Natural killer cell (primary cell): ENCODE measurements around the gene BMPR1A. TPM values are rescaled to one million over a fixed set of nuclear protein-coding genes. Genes with fewer than 3 reads are reported as not detected.
A peak's percentile ranks its signal among the peaks of the same experiment; 100 is the strongest.

Source experiments
- ATAC-seq, 3 donors: fragments of 150-1000 bp in 2 of 3; fragments of 200-7000 bp in 1 of 3; cut with Tn5 transposase; 1 replicate in 1 of 3; 2 replicates in 2 of 3; pipeline ENCODE4 v1.10.0; 2021; ENCODE audit warnings: mild to moderate bottlenecking in 2 of 3, moderate library complexity in 2 of 3
- DNase-seq, 2 donors: peaks; one replicate each; pipeline versions ENCODE4 v3.0.0 to v3.0.0-alpha.2; 2013 to 2021; ENCODE audit warnings: mixed read lengths in 1 of 2
- H3K27ac ChIP-seq: one replicate; pipeline ENCODE4 v1.5.1; 2013; ENCODE audit warnings: mild to moderate bottlenecking, low read length
- H3K27me3 ChIP-seq: one replicate; pipeline ENCODE4 v1.6.1; 2013; ENCODE audit warnings: low read length; ENCODE audit not compliant: control insufficient read depth, insufficient read depth
- H3K36me3 ChIP-seq: one replicate; pipeline ENCODE4 v1.6.1; 2013; ENCODE audit warnings: low read length; ENCODE audit not compliant: control insufficient read depth, insufficient read depth
- H3K4me1 ChIP-seq: one replicate; pipeline ENCODE4 v1.6.1; 2013; ENCODE audit warnings: low read length; ENCODE audit not compliant: control insufficient read depth, insufficient read depth
- H3K4me3 ChIP-seq: one replicate; pipeline ENCODE4 v1.5.1; 2013; ENCODE audit warnings: low read length
- H3K9me3 ChIP-seq: one replicate; pipeline ENCODE4 v1.6.1; 2013; ENCODE audit warnings: low read length; ENCODE audit not compliant: control insufficient read depth, insufficient read depth
- H3K27ac Mint-ChIP-seq, 2 donors: one replicate each; pipeline ENCODE4 v1.8.0; 2022; ENCODE audit warnings: mild to moderate bottlenecking in 2 of 2, mixed read lengths in 2 of 2, moderate library complexity in 1 of 2
- H3K27me3 Mint-ChIP-seq, 2 donors: one replicate each; pipeline ENCODE4 v1.8.0; 2022; ENCODE audit warnings: low read depth in 2 of 2, mixed read lengths in 2 of 2
- H3K36me3 Mint-ChIP-seq: one replicate; pipeline ENCODE4 v1.8.0; 2022; ENCODE audit warnings: mixed read lengths
- H3K4me1 Mint-ChIP-seq, 2 donors: one replicate each; pipeline ENCODE4 v1.8.0; 2022; ENCODE audit warnings: mixed read lengths in 2 of 2
- H3K4me3 Mint-ChIP-seq: one replicate; pipeline ENCODE4 v1.8.0; 2022; ENCODE audit warnings: mild to moderate bottlenecking, moderate library complexity, mixed read lengths
- H3K9me3 Mint-ChIP-seq, 2 donors: one replicate each; pipeline ENCODE4 v1.8.0; 2022; ENCODE audit warnings: mixed read lengths in 2 of 2
- WGBS: methylation state at CpG from one replicate; pipeline ENCODE4 v1.1.7; 2013; ENCODE audit warnings: missing lambda C conversion rate; ENCODE audit not compliant: insufficient coverage; 5-methylcytosine and 5-hydroxymethylcytosine counted together
- intact Hi-C: fragments of 100-400 bp; cut with micrococcal nuclease; formaldehyde crosslinking; loops from one replicate; pipeline ENCODE4 v1.14.2; 2022
- total RNA-seq, 4 donors: library from RNA; stranded (reverse); fragments of 120-200 nt in 1 of 4; gene quantifications; one replicate each; pipeline versions ENCODE4 v1.2.3 to v1.2.4, GENCODE V29; 2013 to 2022
- TF ChIP-seq, protein P1 (sequence below): fragments of 200-600 bp; IDR thresholded peaks from one replicate; pipeline ENCODE4 v1.8.0; 2022; ENCODE audit warnings: antibody characterized with exemption

The BMPR1A gene
- total RNA-seq, 3 donors from 2014 or later (not counting 1 experiment from before 2014, with no cell fraction given): 5.5 to 8.1 (median 7.7) TPM

DNA sequence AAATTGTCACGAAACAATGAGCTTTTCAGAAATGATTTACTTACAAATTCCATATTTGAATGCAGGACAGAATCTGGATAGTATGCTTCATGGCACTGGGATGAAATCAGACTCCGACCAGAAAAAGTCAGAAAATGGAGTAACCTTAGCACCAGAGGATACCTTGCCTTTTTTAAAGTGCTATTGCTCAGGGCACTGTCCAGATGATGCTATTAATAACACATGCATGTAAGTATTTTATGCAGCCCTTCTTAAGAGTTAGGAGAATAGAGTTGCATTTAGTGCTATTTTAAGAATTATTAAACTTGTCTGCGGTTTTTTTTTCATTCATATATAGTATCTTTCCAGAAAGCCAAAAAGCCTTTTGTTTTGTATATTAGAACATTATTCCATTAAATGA, 133.6 kb downstream of the BMPR1A start:
- Histone ChIP-seq H3K27ac (no peak overlapping the region), H3K9me3 (no peaks in the 10 kb centered on the region), H3K36me3 (no peaks in the 10 kb centered on the region), H3K4me3 (no peak overlapping the region), H3K27me3 (no peaks in the 10 kb centered on the region), H3K4me1 (no peaks in the 10 kb centered on the region)
- no peak for ATAC-seq
- H3K9me3 Mint-ChIP-seq: no peaks in the 10 kb centered on the region
- no peak overlapping the region for H3K27ac Mint-ChIP-seq
- intact Hi-C loops: no loop called here
- 89% methylated on average over 2 of the region's 3 CpGs for WGBS
- H3K4me3 Mint-ChIP-seq: no peak overlapping the region
- TF ChIP-seq, protein P1, sequence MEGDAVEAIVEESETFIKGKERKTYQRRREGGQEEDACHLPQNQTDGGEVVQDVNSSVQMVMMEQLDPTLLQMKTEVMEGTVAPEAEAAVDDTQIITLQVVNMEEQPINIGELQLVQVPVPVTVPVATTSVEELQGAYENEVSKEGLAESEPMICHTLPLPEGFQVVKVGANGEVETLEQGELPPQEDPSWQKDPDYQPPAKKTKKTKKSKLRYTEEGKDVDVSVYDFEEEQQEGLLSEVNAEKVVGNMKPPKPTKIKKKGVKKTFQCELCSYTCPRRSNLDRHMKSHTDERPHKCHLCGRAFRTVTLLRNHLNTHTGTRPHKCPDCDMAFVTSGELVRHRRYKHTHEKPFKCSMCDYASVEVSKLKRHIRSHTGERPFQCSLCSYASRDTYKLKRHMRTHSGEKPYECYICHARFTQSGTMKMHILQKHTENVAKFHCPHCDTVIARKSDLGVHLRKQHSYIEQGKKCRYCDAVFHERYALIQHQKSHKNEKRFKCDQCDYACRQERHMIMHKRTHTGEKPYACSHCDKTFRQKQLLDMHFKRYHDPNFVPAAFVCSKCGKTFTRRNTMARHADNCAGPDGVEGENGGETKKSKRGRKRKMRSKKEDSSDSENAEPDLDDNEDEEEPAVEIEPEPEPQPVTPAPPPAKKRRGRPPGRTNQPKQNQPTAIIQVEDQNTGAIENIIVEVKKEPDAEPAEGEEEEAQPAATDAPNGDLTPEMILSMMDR: no peak
- H3K4me1 Mint-ChIP-seq: peaks cover 0 to 4% of the 10 kb centered on the region in 2 donors
- no peak for DNase-seq
- H3K27me3 Mint-ChIP-seq: no peaks in the 10 kb centered on the region
- H3K36me3 Mint-ChIP-seq: no peaks in the 10 kb centered on the region

DNA sequence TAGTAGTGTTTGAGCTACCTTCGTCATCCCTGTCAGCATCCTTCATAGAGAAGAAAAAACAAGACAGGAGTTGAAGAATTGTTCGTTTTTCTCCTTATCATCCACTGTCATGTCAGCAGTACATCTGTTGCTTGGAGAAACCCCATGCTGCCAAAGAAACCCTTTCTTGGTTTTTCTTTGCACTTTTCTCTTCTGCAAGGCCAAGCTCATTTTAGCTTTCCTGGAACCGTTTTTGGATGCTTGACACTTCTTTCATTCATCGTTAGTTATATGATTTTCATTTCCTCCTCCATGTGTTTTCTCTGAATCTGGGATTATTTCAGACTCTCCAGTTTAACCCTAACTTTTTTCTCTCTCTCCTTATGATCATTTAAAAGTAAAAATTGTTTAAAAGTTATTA, 142.1 kb downstream of the BMPR1A start:
- Mint-ChIP-seq H3K27ac (no peak overlapping the region), H3K4me3 (no peak overlapping the region), H3K27me3 (peaks cover 0 to 9% of the 10 kb centered on the region in 2 donors), H3K4me1 (peaks cover 0 to 10% of the 10 kb centered on the region in 2 donors), H3K36me3 (no peaks in the 10 kb centered on the region), H3K9me3 (no peaks in the 10 kb centered on the region)
- Histone ChIP-seq H3K36me3 (no peaks in the 10 kb centered on the region), H3K27ac (no peak overlapping the region), H3K4me1 (no peaks in the 10 kb centered on the region), H3K27me3 (no peaks in the 10 kb centered on the region), H3K4me3 (no peak overlapping the region), H3K9me3 (no peaks in the 10 kb centered on the region)
- WGBS: 82% methylated on average over 4 of the region's 4 CpGs
- ATAC-seq: no peak
- no peak for DNase-seq
- intact Hi-C loops: no loop called here
- TF ChIP-seq, protein P1: no peak

DNA sequence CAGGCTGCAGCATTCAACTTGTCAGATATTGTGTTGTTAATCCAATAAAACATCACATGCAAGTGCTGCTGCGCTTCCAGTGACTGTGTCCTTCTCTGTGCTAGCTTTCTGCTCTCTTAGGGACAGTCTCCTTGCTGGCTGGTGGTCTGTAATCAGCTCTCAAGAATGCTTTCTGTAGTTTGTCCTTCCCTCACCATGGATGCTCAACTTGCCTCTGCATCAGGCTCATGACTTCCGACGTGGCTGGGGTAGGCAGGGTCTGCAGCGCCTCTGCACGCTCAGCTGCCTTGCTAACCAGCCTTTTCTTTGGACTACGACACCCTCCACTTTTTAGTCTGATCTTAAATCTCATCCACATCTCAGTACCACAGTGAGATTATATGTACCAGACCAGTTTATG, 142.7 kb downstream of the BMPR1A start:
- Mint-ChIP-seq H3K4me1 (peaks cover 0 to 10% of the 10 kb centered on the region in 2 donors), H3K36me3 (no peaks in the 10 kb centered on the region), H3K27ac (no peak overlapping the region), H3K4me3 (no peak overlapping the region), H3K27me3 (peaks cover 0 to 9% of the 10 kb centered on the region in 2 donors), H3K9me3 (no peaks in the 10 kb centered on the region)
- Histone ChIP-seq H3K36me3 (no peaks in the 10 kb centered on the region), H3K4me3 (no peak overlapping the region), H3K4me1 (no peaks in the 10 kb centered on the region), H3K27me3 (no peaks in the 10 kb centered on the region), H3K27ac (no peak overlapping the region), H3K9me3 (no peaks in the 10 kb centered on the region)
- ATAC-seq: no peak
- TF ChIP-seq, protein P1: no peak
- DNase-seq: no peak
- 80% methylated on average over 6 of the region's 6 CpGs for WGBS
- intact Hi-C loops: loop anchor here (1.0 kb wide), 2 partner anchors 188 to 211 kb away; no protein-coding TSS in a partner anchor

DNA sequence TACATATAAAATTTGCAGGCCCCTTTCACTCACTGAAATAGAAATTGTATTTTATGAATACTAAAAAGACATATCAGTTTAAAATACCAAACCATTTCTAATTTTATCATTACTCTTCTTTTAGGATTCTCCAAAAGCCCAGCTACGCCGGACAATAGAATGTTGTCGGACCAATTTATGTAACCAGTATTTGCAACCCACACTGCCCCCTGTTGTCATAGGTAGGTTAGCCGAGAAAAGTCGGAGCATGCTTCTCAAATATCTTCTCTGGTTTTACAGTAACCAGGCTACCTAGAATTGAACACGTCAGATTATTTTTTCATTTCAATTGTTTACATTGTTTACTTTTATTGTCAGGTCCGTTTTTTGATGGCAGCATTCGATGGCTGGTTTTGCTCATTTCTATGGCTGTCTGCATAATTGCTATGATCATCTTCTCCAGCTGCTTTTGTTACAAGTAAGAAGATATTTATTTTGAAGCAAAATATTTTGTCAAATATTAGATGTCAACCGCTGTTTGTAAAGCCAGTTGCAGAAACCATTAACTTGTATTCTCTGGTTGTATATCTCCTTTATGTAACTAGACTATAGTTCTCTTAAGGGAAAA, 143.4 kb downstream of the BMPR1A start:
- Mint-ChIP-seq H3K27ac (no peak overlapping the region), H3K36me3 (no peaks in the 10 kb centered on the region), H3K9me3 (no peaks in the 10 kb centered on the region), H3K4me3 (no peak overlapping the region), H3K4me1 (peaks cover 0 to 10% of the 10 kb centered on the region in 2 donors), H3K27me3 (peaks cover 0 to 9% of the 10 kb centered on the region in 2 donors)
- no peaks in the 10 kb centered on the region for H3K27me3 ChIP-seq
- no peak overlapping the region for H3K4me3 ChIP-seq
- TF ChIP-seq, protein P1: peak; percentile 65
- H3K9me3 ChIP-seq: no peaks in the 10 kb centered on the region
- no peak overlapping the region for H3K27ac ChIP-seq
- peak in 1 of 3 donors; percentile 66 for ATAC-seq
- peak in 1 of 2 donors; percentile 69 for DNase-seq
- WGBS: 13% methylated on average over 8 of the region's 9 CpGs
- H3K4me1 ChIP-seq: no peaks in the 10 kb centered on the region
- intact Hi-C loops: loop anchor here (1.0 kb wide), 2 partner anchors 188 to 211 kb away; no protein-coding TSS in a partner anchor
- H3K36me3 ChIP-seq: peaks cover 3% of the 10 kb centered on the region
